Tongue (tissue), 2 donors: ENCODE measurements around the gene WDR77. TPM values are rescaled to one million over a fixed set of nuclear protein-coding genes. Genes with fewer than 3 reads are reported as not detected.

ENCODE experiments used
- DNase-seq: peaks from one replicate; pipeline ENCODE4 v3.0.0-alpha.2; 2015
- total RNA-seq: library from RNA; depleted of rRNA; stranded (reverse); fragments of >200 nt; gene quantifications from one replicate; pipeline ENCODE4 v1.2.3, GENCODE V29; 2014

WDR77 gene
- 25.7 TPM for total RNA-seq

GRCh38 chr1:111448918-111449702 is at the start of gene WDR77, which contains the start of gene ATP5PB:
Gene WDR77 (minus strand): TSS chr1:111449256. CDS start chr1:111449169, 87 bp downstream.
Gene ATP5PB (plus strand): TSS chr1:111449464. CDS start chr1:111449542, 78 bp downstream.
- DNase-seq, result peak; percentile 100

- no peak for DNase-seq
Observed at GRCh38 chr1:111497592-111497991, 48.5 kb upstream of the WDR77 start.

GRCh38 chr1:111496398-111496797 is 47.3 kb upstream of the WDR77 start:
- no peak for DNase-seq

- no peak for DNase-seq
Observed at GRCh38 chr1:111491070-111491469, 42.0 kb upstream of the WDR77 start.

- DNase-seq, result no peak
Observed at GRCh38 chr1:111490220-111490619, 41.2 kb upstream of the WDR77 start.

GRCh38 chr1:111489604-111490003 is 40.5 kb upstream of the WDR77 start:
- no peak for DNase-seq

- no peak for DNase-seq
Observed at GRCh38 chr1:111488669-111489068, 39.6 kb upstream of the WDR77 start.

GRCh38 chr1:111487133-111487532 is 38.1 kb upstream of the WDR77 start:
- DNase-seq, result no peak

- DNase-seq, result no peak
Observed at GRCh38 chr1:111486431-111486830, 37.4 kb upstream of the WDR77 start.

- DNase-seq, result no peak
Observed at GRCh38 chr1:111484391-111485026, 35.5 kb upstream of the WDR77 start.

- no peak for DNase-seq
Observed at GRCh38 chr1:111483876-111484275, 34.8 kb upstream of the WDR77 start.

- DNase-seq, result no peak
Observed at GRCh38 chr1:111483166-111483565, 34.1 kb upstream of the WDR77 start.

GRCh38 chr1:111481387-111482221 is 32.5 kb upstream of the WDR77 start:
- DNase-seq, result peak; percentile 89

- no peak for DNase-seq
Observed at GRCh38 chr1:111480674-111481073, 31.6 kb upstream of the WDR77 start.

GRCh38 chr1:111476761-111477309 is 27.8 kb upstream of the WDR77 start:
- no peak for DNase-seq

GRCh38 chr1:111476214-111476613 is 27.2 kb upstream of the WDR77 start:
- no peak for DNase-seq

GRCh38 chr1:111475701-111476100 is 26.6 kb upstream of the WDR77 start:
- no peak for DNase-seq

- DNase-seq, result no peak
Observed at GRCh38 chr1:111474521-111474920, 25.5 kb upstream of the WDR77 start.

- no peak for DNase-seq
Observed at GRCh38 chr1:111474106-111474505, 25.1 kb upstream of the WDR77 start.

GRCh38 chr1:111471538-111471937 is 22.5 kb upstream of the WDR77 start:
- DNase-seq, result no peak

- DNase-seq, result no peak
Observed at GRCh38 chr1:111471012-111471411, 22.0 kb upstream of the WDR77 start.

GRCh38 chr1:111470596-111470995 is 21.5 kb upstream of the WDR77 start:
- DNase-seq, result no peak

- DNase-seq, result no peak
Observed at GRCh38 chr1:111469539-111469938, 20.5 kb upstream of the WDR77 start.
